Chondrocyte (in vitro differentiated cells): Measurements from ENCODE around the gene BFSP2. TPM values are rescaled to one million over a fixed set of nuclear protein-coding genes. Genes with fewer than 3 reads are reported as not detected.
A peak's percentile ranks its signal among the peaks of the same experiment; 100 is the strongest.

Experiments
- DNase-seq: peaks from one replicate; pipeline ENCODE4 v3.0.0; 2021; ENCODE audit warnings: mixed read lengths, low spot score
- H3K27ac Mint-ChIP-seq: one replicate; pipeline ENCODE4 v1.8.0; 2021; ENCODE audit warnings: mild to moderate bottlenecking, moderate library complexity, mixed read lengths; ENCODE audit not compliant: unreplicated experiment
- H3K27me3 Mint-ChIP-seq: 2 replicates; pipeline ENCODE4 v1.8.0; 2021; ENCODE audit warnings: low read depth, mixed read lengths
- H3K36me3 Mint-ChIP-seq: 2 replicates; pipeline ENCODE4 v1.8.0; 2021; ENCODE audit warnings: low read depth, mixed read lengths
- H3K4me1 Mint-ChIP-seq: 2 replicates; pipeline ENCODE4 v1.8.0; 2021; ENCODE audit warnings: low read depth, mild to moderate bottlenecking, mixed read lengths
- H3K4me3 Mint-ChIP-seq: one replicate; pipeline ENCODE4 v1.8.0; 2021; ENCODE audit warnings: mild to moderate bottlenecking, moderate library complexity, mixed read lengths; ENCODE audit not compliant: unreplicated experiment
- H3K9me3 Mint-ChIP-seq: 2 replicates; pipeline ENCODE4 v1.8.0; 2021; ENCODE audit warnings: low read depth, mixed read lengths
- CTCF ChIP-seq: fragments of 200-600 bp; sonication (generic); IDR thresholded peaks from 2 replicates; pipeline ENCODE4 v1.5.0; 2021; ENCODE audit warnings: antibody characterized with exemption, mild to moderate bottlenecking, moderate library complexity
- total RNA-seq: library from RNA; stranded (reverse); gene quantifications from 3 replicates; pipeline ENCODE4 v1.2.1, GENCODE V29; 2021

The BFSP2 gene
- total RNA-seq, 1 donor from 2014 or later = not detected

DNA sequence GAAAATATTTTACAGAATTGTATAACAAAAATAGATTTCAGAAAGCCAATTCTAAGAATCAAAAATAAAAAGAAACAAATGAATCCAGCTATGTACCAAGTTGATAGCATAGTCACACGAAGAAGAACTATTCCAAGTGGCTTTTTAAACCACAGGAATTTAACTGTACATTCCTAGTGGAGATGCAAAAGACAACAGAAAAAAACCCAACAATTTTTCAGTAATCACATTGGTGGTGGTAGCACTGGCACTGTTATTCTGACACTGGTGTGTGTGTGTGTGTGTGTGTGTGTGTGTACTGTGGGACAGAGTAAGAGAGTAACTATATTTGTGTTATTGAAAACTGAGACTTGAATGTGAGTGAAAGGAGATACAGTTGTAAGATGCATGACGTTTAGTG lies 9.1 kb downstream of the BFSP2 start:
- TF ChIP-seq CTCF = no peak
- DNase-seq = no peak
- no peaks in the 10 kb centered on the region for H3K9me3 Mint-ChIP-seq
- no peaks in the 10 kb centered on the region for H3K36me3 Mint-ChIP-seq
- H3K4me1 Mint-ChIP-seq = peaks cover 52% of the 10 kb centered on the region
- H3K27ac Mint-ChIP-seq = peak overlapping the region; percentile 84
- no peaks in the 10 kb centered on the region for H3K27me3 Mint-ChIP-seq
- H3K4me3 Mint-ChIP-seq = no peak overlapping the region

- DNase-seq = peak; percentile 43
- Mint-ChIP-seq H3K36me3 (no peaks in the 10 kb centered on the region), H3K27ac (no peak overlapping the region), H3K4me3 (no peak overlapping the region), H3K9me3 (no peaks in the 10 kb centered on the region), H3K27me3 (no peaks in the 10 kb centered on the region), H3K4me1 (peaks cover 48% of the 10 kb centered on the region)
- no peak for TF ChIP-seq CTCF
Measured at GRCh38 chr3:133410191-133410892, 10.5 kb downstream of the BFSP2 start.

DNA sequence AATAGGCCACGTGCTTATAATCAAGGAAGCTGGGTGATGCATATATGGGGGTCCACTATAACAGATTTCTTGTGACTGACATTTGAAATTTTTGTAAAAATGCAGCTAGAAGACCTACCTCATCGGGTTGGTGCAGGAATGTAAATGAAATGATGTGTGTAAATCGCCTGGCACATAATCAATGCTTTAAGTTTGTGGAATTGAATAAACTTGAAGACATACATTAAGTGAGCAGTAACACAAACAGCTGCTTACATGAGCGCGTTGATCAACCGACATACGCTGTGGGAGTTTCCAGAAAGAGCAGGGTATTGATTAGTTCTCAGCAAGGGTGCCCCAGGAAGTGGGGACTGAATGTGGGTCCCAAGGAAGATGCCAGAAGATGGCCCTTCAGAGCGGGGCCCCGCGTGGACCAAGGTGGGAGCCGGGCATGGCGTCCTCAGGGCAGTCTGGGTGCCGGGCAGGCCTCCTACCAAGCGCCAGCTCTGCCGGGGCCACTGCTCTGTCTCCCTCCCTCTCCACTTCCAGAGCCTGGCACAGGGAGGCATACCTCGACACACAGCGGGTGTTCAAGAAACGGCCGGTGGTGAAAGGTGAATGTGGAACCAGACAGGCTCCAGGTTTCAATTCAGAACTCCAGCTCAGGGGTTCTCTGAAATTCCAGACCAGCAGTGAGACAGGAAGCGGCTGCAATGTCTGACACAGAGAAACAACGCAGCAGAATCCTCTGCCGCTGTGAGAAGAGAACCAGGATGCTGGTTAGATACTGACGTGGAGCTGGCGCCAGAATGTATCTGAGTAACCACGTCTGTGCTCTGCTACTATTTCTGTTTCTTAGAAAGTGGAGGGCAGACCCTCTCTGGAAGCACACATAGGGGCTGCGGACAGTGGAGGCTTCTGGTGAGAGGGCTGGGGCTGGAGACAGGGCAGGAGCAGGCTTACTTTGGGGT lies 12.6 kb downstream of the BFSP2 start:
- Mint-ChIP-seq H3K9me3 (no peaks in the 10 kb centered on the region), H3K4me1 (peaks cover 45% of the 10 kb centered on the region), H3K4me3 (peak overlapping the region; percentile 14), H3K36me3 (no peaks in the 10 kb centered on the region), H3K27ac (peak overlapping the region; percentile 82), H3K27me3 (no peaks in the 10 kb centered on the region)
- TF ChIP-seq CTCF = no peak
- no peak for DNase-seq

- no peak overlapping the region for H3K4me3 Mint-ChIP-seq
- no peaks in the 10 kb centered on the region for H3K27me3 Mint-ChIP-seq
- H3K27ac Mint-ChIP-seq = peak overlapping the region; percentile 82
- H3K9me3 Mint-ChIP-seq = no peaks in the 10 kb centered on the region
- no peaks in the 10 kb centered on the region for H3K36me3 Mint-ChIP-seq
- no peak for DNase-seq
- H3K4me1 Mint-ChIP-seq = peaks cover 39% of the 10 kb centered on the region
- TF ChIP-seq CTCF = no peak
Measured at GRCh38 chr3:133413161-133414020, 13.5 kb downstream of the BFSP2 start.

DNA sequence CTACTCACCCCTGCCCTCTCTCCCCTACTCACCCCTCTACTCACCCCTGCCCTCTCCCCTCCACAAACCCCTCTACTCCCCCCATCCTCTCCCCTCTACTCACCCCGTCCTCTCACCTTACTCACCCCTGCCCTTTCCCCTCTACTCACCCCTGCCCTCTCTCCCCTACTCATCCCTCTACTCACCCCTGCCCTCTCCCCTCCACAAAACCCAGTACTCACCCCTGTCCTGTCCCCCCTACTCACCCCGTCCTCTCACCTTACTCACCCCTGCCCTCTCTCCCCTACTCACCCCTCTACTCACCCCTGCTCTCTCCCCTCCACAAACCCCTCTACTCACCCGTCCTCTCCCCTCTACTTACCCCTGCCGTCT lies 14.2 kb downstream of the BFSP2 start:
- H3K4me3 Mint-ChIP-seq = no peak overlapping the region
- no peak for TF ChIP-seq CTCF
- H3K4me1 Mint-ChIP-seq = peaks cover 33% of the 10 kb centered on the region
- peak overlapping the region; percentile 82 for H3K27ac Mint-ChIP-seq
- DNase-seq = no peak
- H3K36me3 Mint-ChIP-seq = no peaks in the 10 kb centered on the region
- no peaks in the 10 kb centered on the region for H3K9me3 Mint-ChIP-seq
- no peaks in the 10 kb centered on the region for H3K27me3 Mint-ChIP-seq
